Activated CD8-positive, alpha-beta T cell treated with anti-CD3 and anti-CD28 coated beads, Interleukin-2, amount 10 ng/mL, durations not matched to agents 7 days and 5 days (primary cell): Measurements from ENCODE around the gene SAC3D1. TPM values are rescaled to one million over a fixed set of nuclear protein-coding genes. Genes with fewer than 3 reads are reported as not detected.
A peak's percentile ranks its signal among the peaks of the same experiment; 100 is the strongest.

Experiments used
- ATAC-seq: fragments of 150-1000 bp; cut with Tn5 transposase; one replicate; pipeline ENCODE4 v1.10.0; 2021; ENCODE audit warnings: moderate library complexity
- CTCF ChIA-PET: fragments of 350-600 bp; sonication (Branson Sonifier 250); formaldehyde crosslinking; loops from one replicate; lab custom pipeline; 2021; ENCODE audit warnings: antibody characterized with exemption; lab: Charles Lee
- POLR2A ChIA-PET: fragments of 350-600 bp; sonication (Branson Sonifier 250); formaldehyde crosslinking; loops from one replicate; lab custom pipeline; 2021; ENCODE audit warnings: antibody characterized with exemption; lab: Charles Lee
- DNase-seq: peaks from one replicate; pipeline ENCODE4 v3.0.0-alpha.2; 2020
- H3K27ac Mint-ChIP-seq: one replicate; pipeline ENCODE4 v1.8.0; 2021; ENCODE audit warnings: mild to moderate bottlenecking, mixed read lengths
- H3K27me3 Mint-ChIP-seq: one replicate; pipeline ENCODE4 v1.8.0; 2021; ENCODE audit warnings: low read depth, mixed read lengths
- H3K36me3 Mint-ChIP-seq: one replicate; pipeline ENCODE4 v1.8.0; 2021; ENCODE audit warnings: low read depth, mixed read lengths
- H3K4me1 Mint-ChIP-seq: one replicate; pipeline ENCODE4 v1.8.0; 2021; ENCODE audit warnings: low read depth, mixed read lengths
- H3K4me3 Mint-ChIP-seq: one replicate; pipeline ENCODE4 v1.8.0; 2021; ENCODE audit warnings: mild to moderate bottlenecking, mixed read lengths
- H3K9me3 Mint-ChIP-seq: one replicate; pipeline ENCODE4 v1.8.0; 2022; ENCODE audit warnings: mixed read lengths; ENCODE audit not compliant: insufficient read depth
- total RNA-seq, 2 experiments: library from RNA; stranded (reverse); gene quantifications; one replicate each; pipeline ENCODE4 v1.2.3, GENCODE V29; 2021

SAC3D1 gene
- total RNA-seq, 2 experiments from 2014 or later: 36.3 to 36.6 TPM

DNA sequence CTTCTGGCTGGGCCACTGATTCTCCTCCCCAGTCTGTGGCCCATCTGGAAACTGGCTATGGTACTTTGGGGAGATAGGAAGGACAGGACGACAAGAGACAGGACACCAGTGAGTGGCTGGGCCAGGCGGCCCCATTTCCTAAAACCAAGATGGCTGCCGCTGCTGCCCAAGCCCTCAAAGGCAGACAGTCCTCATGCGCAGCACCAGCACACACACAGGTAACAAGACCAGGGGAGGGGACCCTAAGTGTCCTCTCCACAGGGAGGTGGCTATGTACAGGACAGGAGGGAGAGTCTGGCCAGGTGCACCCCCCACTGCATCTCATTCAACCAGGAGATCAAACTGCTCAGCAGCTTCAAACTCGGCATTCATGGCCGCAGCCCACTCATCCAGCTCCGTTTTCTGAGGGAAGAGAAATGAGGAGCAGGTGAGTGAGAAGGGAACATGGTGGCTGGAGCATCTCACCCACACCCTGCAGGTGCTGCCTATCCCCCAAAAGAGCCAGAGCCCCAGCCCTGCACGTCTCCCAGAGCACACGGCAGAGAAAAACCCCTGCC is 37.9 kb downstream of the SAC3D1 start:
- H3K27me3 Mint-ChIP-seq: no peaks in the 10 kb centered on the region
- ChIA-PET POLR2A (interaction anchor here (1.8 kb wide), 1 partner anchor 38 kb away, joined by 4 read pairs; the partner anchor contains the start of gene SAC3D1), CTCF (interaction anchor here (0.7 to 2.9 kb wide), 9 partner anchors 10 to 65 kb away, joined by 3 to 16 read pairs (median 4); partner anchors contain the start of genes ARL2, FAU, MRPL49 and SAC3D1)
- H3K4me3 Mint-ChIP-seq: peak overlapping the region; percentile 4
- H3K4me1 Mint-ChIP-seq: peaks cover 63% of the 10 kb centered on the region
- ATAC-seq: no peak
- peaks cover 72% of the 10 kb centered on the region for H3K36me3 Mint-ChIP-seq
- H3K9me3 Mint-ChIP-seq: no peaks in the 10 kb centered on the region
- DNase-seq: no peak
- peak overlapping the region; percentile 72 for H3K27ac Mint-ChIP-seq

DNA sequence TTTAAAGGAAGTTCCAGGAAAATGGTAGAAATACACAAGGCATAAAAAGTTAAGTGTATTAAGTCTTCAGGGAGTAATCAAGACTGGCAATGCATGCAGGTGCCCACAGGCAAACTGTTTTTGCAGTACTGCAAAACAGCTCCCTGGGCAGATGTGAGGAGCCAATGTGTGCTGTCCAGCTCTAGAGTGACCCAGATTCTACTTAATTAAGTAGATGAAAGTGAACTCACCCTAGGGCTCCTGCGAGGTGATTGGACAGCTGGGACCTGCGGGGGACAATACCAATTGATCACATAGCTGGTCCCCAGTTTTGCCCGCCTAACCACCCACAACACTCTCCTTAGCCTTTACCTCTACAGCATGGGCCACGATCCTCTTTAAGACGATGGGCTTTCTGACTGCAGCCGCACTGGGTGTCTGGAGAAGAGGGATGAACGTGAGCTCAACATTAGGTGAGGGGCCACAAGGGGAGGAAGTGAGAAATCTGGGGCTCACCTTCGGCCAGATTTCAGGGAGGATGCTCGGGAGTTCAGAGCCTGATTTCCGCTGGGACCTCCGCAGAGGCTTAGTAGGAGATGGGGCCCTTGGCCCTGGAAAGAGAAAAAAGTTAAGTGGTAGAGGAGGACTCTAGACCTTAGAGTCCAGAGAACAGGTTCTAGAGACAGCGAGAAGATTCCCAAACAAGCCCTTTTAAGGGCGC is 42.3 kb downstream of the SAC3D1 start:
- ATAC-seq (peak; percentile 12), DNase-seq (peak; percentile 42)
- Mint-ChIP-seq H3K4me3 (peak overlapping the region; percentile 92), H3K9me3 (no peaks in the 10 kb centered on the region), H3K4me1 (peaks cover 59% of the 10 kb centered on the region), H3K36me3 (peaks cover 68% of the 10 kb centered on the region), H3K27me3 (no peaks in the 10 kb centered on the region), H3K27ac (peak overlapping the region; percentile 98)
- CTCF ChIA-PET: interaction anchor here (0.7 to 1.7 kb wide), 12 partner anchors 11 to 195 kb away, joined by 3 to 26 read pairs (median 4); partner anchors contain the start of genes ARL2, SAC3D1, VPS51 and ZNHIT2
- POLR2A ChIA-PET: interaction anchor here (0.7 to 2.4 kb wide), 20 partner anchors 11 to 421 kb away, joined by 3 to 19 read pairs (median 3); partner anchors contain the start of genes FAU, MRPL49, SAC3D1 and TM7SF2

DNA sequence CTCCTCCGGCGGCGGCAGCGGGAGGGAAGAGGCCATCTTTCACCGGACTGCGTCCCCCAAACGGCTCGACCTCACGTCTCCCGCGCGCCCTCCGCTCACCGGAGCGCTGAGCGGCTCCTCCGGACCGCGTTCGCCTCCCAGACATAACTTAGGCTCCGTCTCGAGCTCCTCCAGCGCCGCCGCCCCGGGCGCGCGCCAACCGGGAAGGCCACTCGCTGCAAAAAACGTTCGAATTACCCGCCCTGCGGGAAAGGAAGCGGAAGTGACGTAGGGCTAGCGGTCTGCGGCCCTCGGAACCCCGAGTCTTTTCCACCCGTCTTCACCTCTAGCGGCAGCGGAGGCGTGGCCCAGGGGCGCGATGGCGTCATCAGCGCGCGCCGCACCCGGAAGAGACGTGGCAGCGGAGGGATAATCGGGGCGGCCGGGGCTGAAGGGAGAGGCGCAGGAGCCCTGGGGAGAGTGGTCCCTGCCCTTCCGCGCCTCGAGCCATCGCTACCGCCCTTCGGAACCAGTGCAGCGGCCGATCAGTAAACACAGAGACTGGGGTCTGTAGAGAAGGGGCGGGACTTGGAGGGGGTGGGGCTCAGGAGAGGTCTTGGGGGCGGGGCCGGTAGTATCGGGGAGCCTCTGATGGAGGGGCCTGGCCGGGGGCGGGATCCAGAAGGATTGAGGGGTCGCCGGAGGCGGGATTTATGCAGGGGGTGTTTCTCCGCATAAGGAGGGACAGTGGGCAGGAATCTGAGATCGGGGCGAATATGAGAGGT is 43.0 kb downstream of the SAC3D1 start, which contains the start of the genes CDCA5 and ZFPL1:
Gene CDCA5, minus strand, starts transcription at position 207 of the 764 bp plus-strand sequence. Its CDS starts 62 bp downstream, at position 145.
Gene ZFPL1, plus strand, starts transcription at position 389 of the 764 bp plus-strand sequence. CDS start 477 bp downstream, outside the sequence.
- peaks cover 52% of the 10 kb centered on the region for H3K4me1 Mint-ChIP-seq
- DNase-seq (peak; percentile 97), ATAC-seq (peak; percentile 84)
- H3K27ac Mint-ChIP-seq: peak within 1 kb of the TSS; percentile 98
- peaks cover 67% of the 10 kb centered on the region for H3K36me3 Mint-ChIP-seq
- H3K27me3 Mint-ChIP-seq: no peaks in the 10 kb centered on the region
- H3K9me3 Mint-ChIP-seq: no peaks in the 10 kb centered on the region
- H3K4me3 Mint-ChIP-seq: peak within 1 kb of the TSS; percentile 92
- POLR2A ChIA-PET: interaction anchor here (1.0 to 2.4 kb wide), 16 partner anchors 10 to 421 kb away, joined by 3 to 19 read pairs (median 4); partner anchors contain the start of genes FAU, MRPL49, SAC3D1 and TM7SF2
- CTCF ChIA-PET: interaction anchor here (1.0 to 1.7 kb wide), 7 partner anchors 11 to 196 kb away, joined by 3 to 26 read pairs (median 7); partner anchors contain the start of genes ARL2 and ZNHIT2

DNA sequence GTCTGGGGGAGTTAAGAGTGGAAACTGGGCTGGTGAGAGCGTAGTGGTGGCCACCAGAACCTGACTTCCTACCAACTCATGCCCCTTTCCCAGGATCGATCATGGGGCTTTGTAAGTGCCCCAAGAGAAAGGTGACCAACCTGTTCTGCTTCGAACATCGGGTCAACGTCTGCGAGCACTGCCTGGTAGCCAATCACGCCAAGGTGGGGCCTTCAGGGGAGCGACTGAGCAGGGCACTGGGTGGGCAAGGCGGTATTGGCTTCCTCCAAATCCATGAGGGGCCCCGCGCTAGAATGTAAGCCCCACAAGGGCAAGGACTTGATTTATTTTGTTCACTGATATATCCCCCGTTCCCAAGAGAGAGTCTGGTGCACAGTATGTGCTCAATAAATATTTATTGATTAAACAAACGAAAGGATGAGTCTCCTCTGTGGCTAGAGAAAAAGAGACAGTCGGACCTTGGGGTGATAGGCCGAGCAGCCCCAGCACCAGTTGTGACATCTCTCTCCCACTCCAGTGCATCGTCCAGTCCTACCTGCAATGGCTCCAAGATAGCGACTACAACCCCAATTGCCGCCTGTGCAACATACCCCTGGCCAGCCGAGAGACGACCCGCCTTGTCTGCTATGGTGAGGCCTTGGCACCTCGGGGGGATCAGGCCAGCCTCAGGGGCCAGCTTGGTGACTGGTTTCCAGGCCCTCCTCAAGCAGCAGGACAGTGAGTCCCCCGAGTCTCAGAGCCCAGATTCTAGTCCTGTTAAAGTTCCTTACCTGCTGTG is 43.8 kb downstream of the SAC3D1 start:
- Mint-ChIP-seq H3K4me3 (peak overlapping the region; percentile 92), H3K4me1 (peaks cover 46% of the 10 kb centered on the region), H3K27ac (peak overlapping the region; percentile 98), H3K27me3 (no peaks in the 10 kb centered on the region), H3K36me3 (peaks cover 70% of the 10 kb centered on the region), H3K9me3 (no peaks in the 10 kb centered on the region)
- ChIA-PET POLR2A (interaction anchor here (0.6 to 1.5 kb wide), 7 partner anchors 9 to 208 kb away, joined by 3 to 6 read pairs (median 3); partner anchors contain the start of genes VPS51 and ZNHIT2), CTCF (interaction anchor here (0.8 to 2.0 kb wide), 7 partner anchors 9 to 36 kb away, joined by 3 to 8 read pairs (median 4); partner anchors contain the start of gene ZNHIT2)
- DNase-seq (no peak), ATAC-seq (peak; percentile 7)

- ChIA-PET POLR2A (interaction anchor here (0.6 to 1.6 kb wide), 9 partner anchors 8 to 209 kb away, joined by 3 to 6 read pairs (median 3); partner anchors contain the start of genes VPS51 and ZNHIT2), CTCF (interaction anchor here (0.8 to 2.0 kb wide), 7 partner anchors 9 to 36 kb away, joined by 3 to 8 read pairs (median 4); partner anchors contain the start of gene ZNHIT2)
- DNase-seq (no peak), ATAC-seq (no peak)
- Mint-ChIP-seq H3K9me3 (no peaks in the 10 kb centered on the region), H3K4me1 (peaks cover 41% of the 10 kb centered on the region), H3K27ac (peak overlapping the region; percentile 98), H3K4me3 (peak overlapping the region; percentile 92), H3K27me3 (no peaks in the 10 kb centered on the region), H3K36me3 (peaks cover 64% of the 10 kb centered on the region)
These were observed 44.4 kb downstream of the SAC3D1 start for GRCh38 chr11:65085446-65085845.

GRCh38 chr11:65086809-65087208 is 45.8 kb downstream of the SAC3D1 start:
- H3K9me3 Mint-ChIP-seq: no peaks in the 10 kb centered on the region
- no peak overlapping the region for H3K27ac Mint-ChIP-seq
- peaks cover 30% of the 10 kb centered on the region for H3K4me1 Mint-ChIP-seq
- H3K27me3 Mint-ChIP-seq: no peaks in the 10 kb centered on the region
- no peak for DNase-seq
- ATAC-seq: no peak
- peaks cover 53% of the 10 kb centered on the region for H3K36me3 Mint-ChIP-seq
- no peak overlapping the region for H3K4me3 Mint-ChIP-seq
- CTCF ChIA-PET: interaction anchor here (2.0 kb wide), 1 partner anchor 8 kb away, joined by 8 read pairs; no protein-coding TSS in a partner anchor
- POLR2A ChIA-PET: interaction anchor here (1.3 to 1.7 kb wide), 3 partner anchors 8 to 12 kb away, joined by 4 to 5 read pairs (median 4); partner anchors contain the start of gene VPS51

GRCh38 chr11:65087216-65087615 is 46.2 kb downstream of the SAC3D1 start:
- no peak overlapping the region for H3K4me3 Mint-ChIP-seq
- H3K4me1 Mint-ChIP-seq: peaks cover 26% of the 10 kb centered on the region
- peaks cover 49% of the 10 kb centered on the region for H3K36me3 Mint-ChIP-seq
- ChIA-PET POLR2A (interaction anchor here (1.3 to 1.7 kb wide), 2 partner anchors 8 to 9 kb away, joined by 4 to 5 read pairs; partner anchors contain the start of gene VPS51), CTCF (no interaction called here)
- no peaks in the 10 kb centered on the region for H3K9me3 Mint-ChIP-seq
- H3K27me3 Mint-ChIP-seq: no peaks in the 10 kb centered on the region
- no peak for DNase-seq
- H3K27ac Mint-ChIP-seq: no peak overlapping the region
- ATAC-seq: no peak

- no peaks in the 10 kb centered on the region for H3K27me3 Mint-ChIP-seq
- POLR2A ChIA-PET: interaction anchor here (1.7 kb wide), 1 partner anchor 8 kb away, joined by 5 read pairs; the partner anchor contains the start of gene VPS51
- CTCF ChIA-PET: no interaction called here
- peaks cover 21% of the 10 kb centered on the region for H3K4me1 Mint-ChIP-seq
- ATAC-seq: no peak
- H3K27ac Mint-ChIP-seq: no peak overlapping the region
- no peaks in the 10 kb centered on the region for H3K9me3 Mint-ChIP-seq
- no peak for DNase-seq
- H3K36me3 Mint-ChIP-seq: peaks cover 44% of the 10 kb centered on the region
- no peak overlapping the region for H3K4me3 Mint-ChIP-seq
These were observed 46.8 kb downstream of the SAC3D1 start for GRCh38 chr11:65087827-65088226.

- H3K36me3 Mint-ChIP-seq: peaks cover 30% of the 10 kb centered on the region
- no peaks in the 10 kb centered on the region for H3K27me3 Mint-ChIP-seq
- no peak overlapping the region for H3K27ac Mint-ChIP-seq
- CTCF ChIA-PET: interaction anchor here (1.3 to 1.5 kb wide), 2 partner anchors 11 to 146 kb away, joined by 3 to 6 read pairs; no protein-coding TSS in a partner anchor
- peaks cover 12% of the 10 kb centered on the region for H3K4me1 Mint-ChIP-seq
- POLR2A ChIA-PET: interaction anchor here (1.2 to 1.7 kb wide), 2 partner anchors 14 to 33 kb away, joined by 3 to 4 read pairs; partner anchors contain the start of genes FAU and MRPL49
- DNase-seq (no peak), ATAC-seq (no peak)
- H3K9me3 Mint-ChIP-seq: no peaks in the 10 kb centered on the region
- H3K4me3 Mint-ChIP-seq: no peak overlapping the region
These were observed 48.6 kb downstream of the SAC3D1 start for GRCh38 chr11:65089621-65090020.

DNA sequence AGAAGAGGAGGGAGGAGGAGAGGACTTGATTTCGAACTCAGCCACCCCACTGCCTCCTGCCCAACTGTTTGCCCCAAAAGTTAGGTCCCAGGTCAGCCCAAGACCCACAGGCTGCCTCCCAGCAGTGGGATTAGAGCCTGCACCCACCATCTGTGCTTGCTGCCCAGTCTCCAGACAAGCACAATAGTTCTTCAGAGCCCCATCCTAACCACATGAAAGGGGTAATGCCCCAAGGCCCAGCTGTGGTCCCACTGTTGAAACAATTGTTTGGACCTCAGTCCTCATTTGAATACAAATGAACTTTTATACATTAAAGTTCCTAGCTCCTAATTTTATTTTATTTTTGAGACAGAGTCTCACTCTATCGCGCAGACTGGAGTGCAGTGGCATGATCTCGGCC is 49.6 kb downstream of the SAC3D1 start:
- DNase-seq (no peak), ATAC-seq (no peak)
- Mint-ChIP-seq H3K27me3 (no peaks in the 10 kb centered on the region), H3K9me3 (no peaks in the 10 kb centered on the region), H3K4me3 (no peak overlapping the region), H3K27ac (no peak overlapping the region), H3K4me1 (peaks cover 6% of the 10 kb centered on the region), H3K36me3 (peaks cover 29% of the 10 kb centered on the region)
- ChIA-PET POLR2A (interaction anchor here (1.2 kb wide), 1 partner anchor 21 kb away, joined by 3 read pairs; no protein-coding TSS in a partner anchor), CTCF (interaction anchor here (1.3 to 2.3 kb wide), 4 partner anchors 12 to 147 kb away, joined by 3 to 6 read pairs (median 5); no protein-coding TSS in a partner anchor)
